ENCODE measurements around the gene INHBE.

INHBE gene

GRCh38 chr12:57461917-57462250 is 6.8 kb downstream of the INHBE start:
- no peak for DNase-seq

GRCh38 chr12:57462251-57462911 is 7.3 kb downstream of the INHBE start:
- DNase-seq: peak; percentile 53 to 77

GRCh38 chr12:57462912-57463253 is 7.8 kb downstream of the INHBE start:
- DNase-seq: no peak

DNA sequence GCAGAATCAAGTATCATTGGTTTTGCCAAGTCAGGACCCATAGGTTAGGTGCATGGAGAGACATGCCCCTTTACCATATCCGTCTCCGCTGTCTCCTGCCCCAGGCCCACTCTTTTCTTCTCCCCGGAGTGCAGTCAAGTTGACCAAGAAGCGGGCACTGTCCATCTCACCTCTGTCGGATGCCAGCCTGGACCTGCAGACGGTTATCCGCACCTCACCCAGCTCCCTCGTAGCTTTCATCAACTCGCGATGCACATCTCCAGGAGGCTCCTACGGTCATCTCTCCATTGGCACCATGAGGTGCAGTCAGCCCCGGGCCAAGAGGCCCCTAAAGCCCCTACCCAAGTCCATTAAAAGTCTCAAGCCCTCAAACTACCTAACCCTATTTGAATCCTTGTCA is 9.5 kb downstream of the INHBE start:
- no peak for DNase-seq

GRCh38 chr12:57465030-57465746 is 10.1 kb downstream of the INHBE start:
- DNase-seq: no peak

- DNase-seq: no peak
Observed at GRCh38 chr12:57465747-57466505, 10.8 kb downstream of the INHBE start.

GRCh38 chr12:57467212-57467874 is 12.2 kb downstream of the INHBE start:
- DNase-seq: no peak

DNA sequence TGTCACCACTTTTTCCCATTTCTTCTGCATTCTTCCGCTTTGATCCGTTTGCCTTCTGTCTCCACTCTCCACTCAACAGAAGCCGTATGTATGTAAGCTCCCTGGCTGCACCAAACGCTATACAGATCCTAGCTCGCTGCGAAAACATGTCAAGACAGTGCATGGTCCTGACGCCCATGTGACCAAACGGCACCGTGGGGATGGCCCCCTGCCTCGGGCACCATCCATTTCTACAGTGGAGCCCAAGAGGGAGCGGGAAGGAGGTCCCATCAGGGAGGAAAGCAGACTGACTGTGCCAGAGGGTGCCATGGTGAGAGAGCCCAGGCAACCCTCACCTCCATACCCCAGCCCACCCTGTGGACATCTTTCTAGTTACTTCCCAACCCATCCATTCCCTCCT is 12.8 kb downstream of the INHBE start:
- DNase-seq: no peak

DNA sequence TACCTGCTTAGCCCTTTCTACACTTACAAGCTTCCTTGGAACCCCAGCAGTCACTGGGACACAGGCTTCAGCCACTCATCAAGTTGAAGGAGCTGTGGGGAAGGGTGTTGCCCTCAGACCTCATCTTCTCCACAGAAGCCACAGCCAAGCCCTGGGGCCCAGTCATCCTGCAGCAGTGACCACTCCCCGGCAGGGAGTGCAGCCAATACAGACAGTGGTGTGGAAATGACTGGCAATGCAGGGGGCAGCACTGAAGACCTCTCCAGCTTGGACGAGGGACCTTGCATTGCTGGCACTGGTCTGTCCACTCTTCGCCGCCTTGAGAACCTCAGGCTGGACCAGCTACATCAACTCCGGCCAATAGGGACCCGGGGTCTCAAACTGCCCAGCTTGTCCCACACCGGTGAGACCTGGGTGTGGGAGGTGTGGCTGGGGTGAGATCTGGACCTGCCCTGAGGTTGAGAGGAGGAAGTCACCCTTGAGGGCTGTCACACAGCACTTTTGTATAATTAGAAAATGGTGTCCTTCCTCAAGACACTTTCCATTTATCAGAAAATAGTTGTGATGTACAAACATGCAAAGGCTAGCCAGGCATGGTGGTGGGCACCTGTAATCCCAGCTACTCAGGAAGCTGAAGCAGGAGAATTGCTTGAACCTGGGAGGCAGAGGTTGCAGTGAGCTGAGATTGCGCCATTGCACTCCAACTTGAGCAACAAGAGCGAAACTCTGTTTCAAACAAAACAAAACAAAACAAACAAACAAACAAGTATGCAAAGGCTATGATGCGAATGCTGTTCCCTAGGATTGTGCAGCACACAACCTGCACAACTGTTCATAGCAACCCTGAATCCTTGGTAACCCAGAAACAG is 14.4 kb downstream of the INHBE start:
- DNase-seq: no peak

DNA sequence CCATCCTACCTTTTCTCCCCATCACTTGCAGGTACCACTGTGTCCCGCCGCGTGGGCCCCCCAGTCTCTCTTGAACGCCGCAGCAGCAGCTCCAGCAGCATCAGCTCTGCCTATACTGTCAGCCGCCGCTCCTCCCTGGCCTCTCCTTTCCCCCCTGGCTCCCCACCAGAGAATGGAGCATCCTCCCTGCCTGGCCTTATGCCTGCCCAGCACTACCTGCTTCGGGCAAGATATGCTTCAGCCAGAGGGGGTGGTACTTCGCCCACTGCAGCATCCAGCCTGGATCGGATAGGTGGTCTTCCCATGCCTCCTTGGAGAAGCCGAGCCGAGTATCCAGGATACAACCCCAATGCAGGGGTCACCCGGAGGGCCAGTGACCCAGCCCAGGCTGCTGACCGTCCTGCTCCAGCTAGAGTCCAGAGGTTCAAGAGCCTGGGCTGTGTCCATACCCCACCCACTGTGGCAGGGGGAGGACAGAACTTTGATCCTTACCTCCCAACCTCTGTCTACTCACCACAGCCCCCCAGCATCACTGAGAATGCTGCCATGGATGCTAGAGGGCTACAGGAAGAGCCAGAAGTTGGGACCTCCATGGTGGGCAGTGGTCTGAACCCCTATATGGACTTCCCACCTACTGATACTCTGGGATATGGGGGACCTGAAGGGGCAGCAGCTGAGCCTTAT is 15.3 kb downstream of the INHBE start:
- no peak for DNase-seq

GRCh38 chr12:57470970-57471656 is 16.0 kb downstream of the INHBE start:
- DNase-seq: no peak

DNA sequence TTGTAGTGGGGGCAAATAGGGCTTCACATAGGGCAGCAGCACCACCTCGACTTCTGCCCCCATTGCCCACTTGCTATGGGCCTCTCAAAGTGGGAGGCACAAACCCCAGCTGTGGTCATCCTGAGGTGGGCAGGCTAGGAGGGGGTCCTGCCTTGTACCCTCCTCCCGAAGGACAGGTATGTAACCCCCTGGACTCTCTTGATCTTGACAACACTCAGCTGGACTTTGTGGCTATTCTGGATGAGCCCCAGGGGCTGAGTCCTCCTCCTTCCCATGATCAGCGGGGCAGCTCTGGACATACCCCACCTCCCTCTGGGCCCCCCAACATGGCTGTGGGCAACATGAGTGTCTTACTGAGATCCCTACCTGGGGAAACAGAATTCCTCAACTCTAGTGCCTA is 16.6 kb downstream of the INHBE start:
- no peak for DNase-seq

DNA sequence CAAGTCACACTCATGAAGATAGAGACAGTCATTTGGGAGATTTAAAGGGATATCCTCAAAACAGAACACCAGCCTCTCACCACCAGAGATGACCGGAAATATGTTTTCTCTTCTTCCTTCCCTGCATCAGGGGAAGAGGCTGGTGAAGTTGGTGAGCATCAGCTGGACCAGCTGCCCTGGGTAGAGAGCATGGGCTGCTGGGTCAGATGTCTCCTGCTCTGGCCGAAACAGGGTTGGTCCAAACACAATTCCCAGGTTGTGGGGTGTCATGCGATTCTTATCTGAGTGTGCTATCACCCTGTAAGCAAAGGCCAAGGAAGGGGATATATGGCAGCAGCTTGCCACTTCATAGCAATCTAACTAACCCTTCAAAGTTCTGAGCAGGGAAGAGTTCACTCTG is 17.3 kb downstream of the INHBE start:
- DNase-seq: no peak

DNA sequence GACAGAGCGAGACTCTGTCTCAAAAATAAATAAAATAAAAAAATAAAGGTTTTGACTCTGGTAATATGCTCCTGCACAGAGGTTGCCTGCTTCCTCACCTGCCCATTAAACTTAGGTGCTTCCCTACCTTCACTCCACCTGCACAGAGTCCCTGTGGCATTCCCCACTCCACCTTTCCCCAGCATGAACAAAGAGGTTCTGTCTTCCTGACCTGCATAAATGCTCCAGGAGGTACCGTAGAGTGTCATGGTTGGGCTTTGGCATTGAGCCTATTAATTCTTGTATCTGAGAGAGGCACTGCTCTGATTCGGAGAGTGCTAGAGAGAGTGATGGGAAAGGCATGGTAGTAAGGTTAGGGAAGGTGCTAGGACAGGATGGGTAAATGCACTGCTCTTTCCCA is 18.3 kb downstream of the INHBE start:
- DNase-seq: no peak

GRCh38 chr12:57473886-57474285 is 18.8 kb downstream of the INHBE start:
- DNase-seq: no peak

DNA sequence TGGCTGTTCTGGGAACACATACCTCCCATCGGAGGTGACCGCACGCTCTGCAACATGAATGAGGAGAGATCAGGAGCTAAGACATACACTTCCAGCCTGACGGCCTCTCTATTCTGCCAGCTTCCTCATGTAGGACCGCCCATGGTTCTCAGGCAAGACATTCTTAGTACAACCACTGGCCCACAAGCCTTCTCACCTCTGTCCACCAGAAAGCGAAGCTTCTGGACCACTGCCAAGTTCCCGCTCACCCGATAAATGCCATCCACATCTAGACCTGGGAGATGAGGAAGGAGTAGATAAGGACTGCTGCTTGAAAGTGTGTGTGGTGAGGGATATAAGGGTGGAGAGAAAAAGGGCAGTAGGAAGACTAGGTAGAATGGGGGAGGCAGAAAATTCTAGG is 19.3 kb downstream of the INHBE start:
- no peak for DNase-seq

GRCh38 chr12:57474862-57475261 is 19.8 kb downstream of the INHBE start:
- DNase-seq: no peak

DNA sequence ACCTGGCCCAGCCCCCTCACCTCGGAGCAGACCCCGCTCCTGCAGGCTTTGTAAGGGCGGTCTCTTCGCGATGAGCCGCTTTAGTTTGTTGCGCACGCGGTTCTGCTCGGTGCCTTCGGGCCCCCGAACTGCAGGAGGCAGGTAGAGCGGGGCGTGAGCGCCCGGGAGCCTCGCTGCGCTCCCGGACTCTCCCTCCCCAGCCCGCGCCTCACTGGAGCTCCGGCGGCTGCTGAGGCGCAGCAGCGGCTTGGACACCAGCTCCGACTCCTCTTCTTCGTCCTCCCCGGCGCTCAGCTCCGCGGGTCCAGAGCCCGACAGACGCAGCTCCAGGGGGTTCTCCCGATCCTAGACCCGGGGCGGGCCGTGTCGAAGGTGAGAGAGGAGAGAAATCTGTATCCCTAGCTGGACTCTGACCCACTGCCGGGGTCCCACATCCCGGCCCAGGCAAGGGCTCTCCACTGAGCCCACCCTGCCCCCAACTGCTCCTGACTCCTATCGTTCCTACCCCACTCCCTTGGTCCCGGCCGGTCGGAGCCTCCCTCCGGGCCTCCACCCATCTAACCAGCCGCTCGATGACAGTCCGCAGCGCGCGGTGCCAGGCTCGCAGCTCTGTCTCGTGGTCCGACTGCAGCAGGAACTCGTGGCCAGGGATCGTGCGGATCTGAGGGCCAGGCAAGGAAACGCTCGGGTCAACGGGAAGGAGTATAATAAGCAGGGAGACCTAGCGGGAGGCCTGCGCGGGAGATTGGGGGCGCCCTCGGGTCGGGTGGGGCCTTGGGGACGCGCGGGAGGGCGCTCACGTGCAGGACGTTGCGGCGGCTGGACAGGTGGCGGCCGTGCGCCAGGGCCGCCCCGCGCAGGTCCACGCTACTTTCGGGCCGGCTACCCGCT is 20.4 kb downstream of the INHBE start:
- no peak for DNase-seq

DNA sequence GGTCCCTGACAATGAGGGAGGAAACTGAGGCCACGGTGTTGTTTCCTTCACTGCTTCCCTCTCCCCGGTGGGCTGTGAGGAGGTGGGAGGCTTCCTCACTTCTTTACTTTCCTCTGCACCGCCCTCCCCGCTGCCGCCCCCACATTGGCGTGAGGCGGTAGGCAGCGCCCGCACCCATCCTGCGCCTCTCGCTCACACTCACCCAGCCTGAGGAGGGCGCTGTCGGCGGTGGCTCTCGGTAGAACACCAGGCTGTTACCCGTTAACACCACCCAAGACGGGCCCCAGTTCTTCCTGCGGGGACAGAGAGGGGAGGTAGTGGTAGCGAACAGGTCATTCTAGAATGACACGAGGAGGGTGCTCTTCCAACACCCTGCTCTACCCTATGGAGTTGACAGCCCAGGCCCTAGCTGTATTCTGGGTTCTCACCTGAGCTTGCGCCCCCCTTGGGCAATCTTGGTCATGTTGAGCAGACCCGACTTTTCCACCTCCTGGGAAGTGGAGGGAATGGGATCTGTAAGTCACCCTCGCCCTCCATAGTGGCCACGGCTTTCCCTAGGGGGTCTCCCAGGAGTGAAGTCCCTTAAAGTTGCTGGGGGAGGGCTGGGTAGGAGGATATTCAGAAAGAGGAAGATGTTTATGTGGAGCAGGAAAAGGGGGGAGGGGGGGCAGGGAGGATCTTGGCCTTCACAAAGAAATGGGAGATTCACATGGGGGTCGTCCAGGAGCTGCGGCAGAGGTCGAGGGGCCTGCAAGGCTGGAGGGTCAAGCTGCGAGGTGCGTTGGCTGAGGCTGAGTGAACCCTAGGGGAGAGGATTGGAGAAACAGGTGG is 21.3 kb downstream of the INHBE start:
- DNase-seq: peak; percentile 37 to 51

All from AML-193 (cell line).